ENCODE data around the gene KIF18B.

DNA sequence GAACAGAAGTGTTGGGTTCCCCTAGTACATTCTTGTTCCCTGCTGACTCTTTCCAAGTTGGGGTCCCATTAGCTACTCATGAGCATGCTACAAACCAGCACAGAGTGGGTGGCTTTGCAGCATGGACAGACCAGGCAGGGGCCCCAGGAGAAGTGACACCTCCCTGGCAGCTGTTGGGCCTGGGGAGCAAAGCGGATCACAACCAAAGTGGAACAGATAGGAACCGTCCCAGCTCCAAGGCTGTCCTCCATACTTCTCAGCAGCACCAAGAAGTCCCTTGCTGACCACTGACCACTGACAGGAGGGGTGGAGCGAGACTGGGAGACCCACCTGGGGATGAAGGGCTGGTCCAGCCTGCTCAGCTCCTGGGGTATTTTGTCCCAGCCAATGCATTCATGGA is 19.9 kb downstream of the KIF18B start:
- TF ChIP-seq, protein P1, sequence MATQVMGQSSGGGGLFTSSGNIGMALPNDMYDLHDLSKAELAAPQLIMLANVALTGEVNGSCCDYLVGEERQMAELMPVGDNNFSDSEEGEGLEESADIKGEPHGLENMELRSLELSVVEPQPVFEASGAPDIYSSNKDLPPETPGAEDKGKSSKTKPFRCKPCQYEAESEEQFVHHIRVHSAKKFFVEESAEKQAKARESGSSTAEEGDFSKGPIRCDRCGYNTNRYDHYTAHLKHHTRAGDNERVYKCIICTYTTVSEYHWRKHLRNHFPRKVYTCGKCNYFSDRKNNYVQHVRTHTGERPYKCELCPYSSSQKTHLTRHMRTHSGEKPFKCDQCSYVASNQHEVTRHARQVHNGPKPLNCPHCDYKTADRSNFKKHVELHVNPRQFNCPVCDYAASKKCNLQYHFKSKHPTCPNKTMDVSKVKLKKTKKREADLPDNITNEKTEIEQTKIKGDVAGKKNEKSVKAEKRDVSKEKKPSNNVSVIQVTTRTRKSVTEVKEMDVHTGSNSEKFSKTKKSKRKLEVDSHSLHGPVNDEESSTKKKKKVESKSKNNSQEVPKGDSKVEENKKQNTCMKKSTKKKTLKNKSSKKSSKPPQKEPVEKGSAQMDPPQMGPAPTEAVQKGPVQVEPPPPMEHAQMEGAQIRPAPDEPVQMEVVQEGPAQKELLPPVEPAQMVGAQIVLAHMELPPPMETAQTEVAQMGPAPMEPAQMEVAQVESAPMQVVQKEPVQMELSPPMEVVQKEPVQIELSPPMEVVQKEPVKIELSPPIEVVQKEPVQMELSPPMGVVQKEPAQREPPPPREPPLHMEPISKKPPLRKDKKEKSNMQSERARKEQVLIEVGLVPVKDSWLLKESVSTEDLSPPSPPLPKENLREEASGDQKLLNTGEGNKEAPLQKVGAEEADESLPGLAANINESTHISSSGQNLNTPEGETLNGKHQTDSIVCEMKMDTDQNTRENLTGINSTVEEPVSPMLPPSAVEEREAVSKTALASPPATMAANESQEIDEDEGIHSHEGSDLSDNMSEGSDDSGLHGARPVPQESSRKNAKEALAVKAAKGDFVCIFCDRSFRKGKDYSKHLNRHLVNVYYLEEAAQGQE (IDR thresholded peaks at IDR 0.05; ENCODE audit: insufficient replicate concordance, low read depth) = no peak
- TF ChIP-seq, protein P2, sequence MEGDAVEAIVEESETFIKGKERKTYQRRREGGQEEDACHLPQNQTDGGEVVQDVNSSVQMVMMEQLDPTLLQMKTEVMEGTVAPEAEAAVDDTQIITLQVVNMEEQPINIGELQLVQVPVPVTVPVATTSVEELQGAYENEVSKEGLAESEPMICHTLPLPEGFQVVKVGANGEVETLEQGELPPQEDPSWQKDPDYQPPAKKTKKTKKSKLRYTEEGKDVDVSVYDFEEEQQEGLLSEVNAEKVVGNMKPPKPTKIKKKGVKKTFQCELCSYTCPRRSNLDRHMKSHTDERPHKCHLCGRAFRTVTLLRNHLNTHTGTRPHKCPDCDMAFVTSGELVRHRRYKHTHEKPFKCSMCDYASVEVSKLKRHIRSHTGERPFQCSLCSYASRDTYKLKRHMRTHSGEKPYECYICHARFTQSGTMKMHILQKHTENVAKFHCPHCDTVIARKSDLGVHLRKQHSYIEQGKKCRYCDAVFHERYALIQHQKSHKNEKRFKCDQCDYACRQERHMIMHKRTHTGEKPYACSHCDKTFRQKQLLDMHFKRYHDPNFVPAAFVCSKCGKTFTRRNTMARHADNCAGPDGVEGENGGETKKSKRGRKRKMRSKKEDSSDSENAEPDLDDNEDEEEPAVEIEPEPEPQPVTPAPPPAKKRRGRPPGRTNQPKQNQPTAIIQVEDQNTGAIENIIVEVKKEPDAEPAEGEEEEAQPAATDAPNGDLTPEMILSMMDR (IDR thresholded peaks at IDR 0.05; ENCODE audit: insufficient read depth, low read length) = no peak
- TF ChIP-seq GABPA (IDR thresholded peaks at IDR 0.05; ENCODE audit: low read depth) (no peak), POLR2AphosphoS5 (IDR thresholded peaks at IDR 0.05; ENCODE audit: low read depth) (no peak), SPI1 (IDR thresholded peaks at IDR 0.05; ENCODE audit: borderline replicate concordance, low read depth) (no peak)

Measured in HL-60 (cell line).